ENCODE data around the gene SNX24.

The SNX24 gene

DNA sequence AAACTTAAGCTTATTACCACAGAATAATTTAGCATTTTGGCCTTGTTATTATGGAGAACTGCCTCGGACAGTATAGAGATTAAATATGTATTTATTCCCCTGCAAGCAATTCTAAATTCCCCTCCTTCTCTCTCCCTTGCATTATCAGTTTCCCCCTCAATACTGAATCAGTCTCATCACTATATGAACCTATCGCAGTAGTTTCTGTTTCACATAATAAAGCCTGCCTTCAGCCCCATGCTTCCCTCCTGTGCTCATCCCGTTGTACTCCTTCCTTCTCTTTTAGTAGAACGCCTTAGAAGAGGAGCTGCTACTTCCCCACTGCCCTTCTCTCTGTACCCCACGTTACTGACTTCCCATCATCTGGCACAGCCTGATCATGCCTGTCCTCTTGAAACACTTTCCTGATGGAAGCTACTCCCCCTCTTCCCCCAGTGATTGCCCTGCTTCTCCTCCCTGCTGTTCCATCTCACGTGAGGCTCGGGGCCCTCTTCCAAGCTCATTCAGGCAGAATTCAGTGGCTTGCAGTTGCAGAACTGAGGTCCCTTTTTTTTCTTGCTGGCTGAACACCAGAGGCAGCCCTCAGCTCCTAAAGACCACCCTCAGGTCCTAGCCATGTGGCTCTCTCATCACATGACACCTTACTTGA is 97.8 kb downstream of the SNX24 start:
- no peak for DNase-seq (ENCODE audit: low read depth, low spot score)
- Histone ChIP-seq H3K27me3 (ENCODE audit: insufficient read depth, insufficient read length) (no peaks in the 10 kb centered on the region), H3K9me3 (ENCODE audit: insufficient read depth, low read length) (no peaks in the 10 kb centered on the region), H3K4me1 (ENCODE audit: insufficient read depth, insufficient read length) (no peaks in the 10 kb centered on the region), H3K4me3 (ENCODE audit: insufficient read length, low read depth) (no peak overlapping the region), H3K36me3 (ENCODE audit: insufficient read depth, insufficient read length, low read length) (no peaks in the 10 kb centered on the region), H3K9ac (ENCODE audit: insufficient read length, low read depth) (no peak overlapping the region)
- no peak for TF ChIP-seq SUZ12 (IDR thresholded peaks at IDR 0.05; ENCODE audit: extremely low read depth, insufficient read depth, insufficient read length)
- no peak for TF ChIP-seq YY1 (IDR thresholded peaks at IDR 0.05; ENCODE audit: insufficient read depth, insufficient read length)
- no peak for TF ChIP-seq ZNF274 (IDR thresholded peaks at IDR 0.05; ENCODE audit: low read depth, low read length)

DNA sequence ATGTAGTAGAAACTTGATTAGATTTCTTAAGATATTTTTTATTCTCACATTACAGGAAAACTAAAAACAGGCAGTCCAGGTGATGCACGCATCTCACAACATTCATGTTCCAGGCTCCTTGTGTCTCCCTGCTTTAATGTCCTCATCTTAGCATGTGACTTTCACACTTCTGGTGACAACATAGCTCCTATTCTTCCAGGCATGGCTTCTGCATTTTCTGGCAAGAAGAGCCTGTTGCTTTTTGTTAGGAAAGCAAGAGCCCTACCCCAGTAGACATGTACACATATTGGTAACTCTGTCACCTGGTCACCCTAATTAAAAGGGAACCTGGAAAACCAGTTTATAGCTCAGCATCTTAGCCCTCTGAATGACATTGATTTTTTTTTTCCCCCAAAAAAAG is 98.6 kb downstream of the SNX24 start:
- Histone ChIP-seq H3K4me3 (ENCODE audit: insufficient read length, low read depth) (no peak overlapping the region), H3K27me3 (ENCODE audit: insufficient read depth, insufficient read length) (no peaks in the 10 kb centered on the region), H3K9me3 (ENCODE audit: insufficient read depth, low read length) (no peaks in the 10 kb centered on the region), H3K9ac (ENCODE audit: insufficient read length, low read depth) (no peak overlapping the region), H3K36me3 (ENCODE audit: insufficient read depth, insufficient read length, low read length) (no peaks in the 10 kb centered on the region), H3K4me1 (ENCODE audit: insufficient read depth, insufficient read length) (no peaks in the 10 kb centered on the region)
- TF ChIP-seq YY1 (IDR thresholded peaks at IDR 0.05; ENCODE audit: insufficient read depth, insufficient read length) (no peak), ZNF274 (IDR thresholded peaks at IDR 0.05; ENCODE audit: low read depth, low read length) (no peak), SUZ12 (IDR thresholded peaks at IDR 0.05; ENCODE audit: extremely low read depth, insufficient read depth, insufficient read length) (no peak)
- DNase-seq (ENCODE audit: low read depth, low spot score): no peak

GRCh38 chr5:122947372-122947771 is 102.0 kb downstream of the SNX24 start:
- Histone ChIP-seq H3K36me3 (ENCODE audit: insufficient read depth, insufficient read length, low read length) (no peaks in the 10 kb centered on the region), H3K4me1 (ENCODE audit: insufficient read depth, insufficient read length) (no peaks in the 10 kb centered on the region), H3K4me3 (ENCODE audit: insufficient read length, low read depth) (no peak overlapping the region), H3K27me3 (ENCODE audit: insufficient read depth, insufficient read length) (no peaks in the 10 kb centered on the region), H3K9ac (ENCODE audit: insufficient read length, low read depth) (no peak overlapping the region), H3K9me3 (ENCODE audit: insufficient read depth, low read length) (no peaks in the 10 kb centered on the region)
- DNase-seq (ENCODE audit: low read depth, low spot score): no peak
- TF ChIP-seq YY1 (IDR thresholded peaks at IDR 0.05; ENCODE audit: insufficient read depth, insufficient read length) (no peak), SUZ12 (IDR thresholded peaks at IDR 0.05; ENCODE audit: extremely low read depth, insufficient read depth, insufficient read length) (no peak), ZNF274 (IDR thresholded peaks at IDR 0.05; ENCODE audit: low read depth, low read length) (no peak)

DNA sequence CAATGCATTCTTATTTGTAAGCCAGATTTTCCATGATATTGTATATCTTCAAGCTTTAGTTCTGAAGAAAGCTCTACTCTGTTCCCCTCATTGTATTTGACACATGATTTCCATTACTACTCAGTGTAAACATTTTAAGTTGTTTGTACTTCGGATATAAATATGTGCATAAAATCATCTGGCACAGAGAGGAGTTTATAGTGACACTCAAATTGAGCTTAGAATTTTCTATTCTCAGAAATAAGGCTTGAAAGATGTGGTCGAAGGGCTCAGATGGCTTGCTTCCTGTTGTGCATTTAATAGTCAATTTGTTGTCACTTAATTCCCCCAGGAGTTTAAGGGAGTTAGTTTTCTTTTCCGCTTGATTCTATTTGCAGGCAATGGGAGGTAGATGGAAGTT is 102.4 kb downstream of the SNX24 start:
- DNase-seq (ENCODE audit: low read depth, low spot score): no peak
- H3K36me3 ChIP-seq (ENCODE audit: insufficient read depth, insufficient read length, low read length): no peaks in the 10 kb centered on the region
- H3K4me1 ChIP-seq (ENCODE audit: insufficient read depth, insufficient read length): no peaks in the 10 kb centered on the region
- no peaks in the 10 kb centered on the region for H3K9me3 ChIP-seq (ENCODE audit: insufficient read depth, low read length)
- TF ChIP-seq ZNF274 (IDR thresholded peaks at IDR 0.05; ENCODE audit: low read depth, low read length) (no peak), YY1 (IDR thresholded peaks at IDR 0.05; ENCODE audit: insufficient read depth, insufficient read length) (no peak), SUZ12 (IDR thresholded peaks at IDR 0.05; ENCODE audit: extremely low read depth, insufficient read depth, insufficient read length) (no peak)
- H3K27me3 ChIP-seq (ENCODE audit: insufficient read depth, insufficient read length): no peaks in the 10 kb centered on the region
- H3K4me3 ChIP-seq (ENCODE audit: insufficient read length, low read depth): no peak overlapping the region
- no peak overlapping the region for H3K9ac ChIP-seq (ENCODE audit: insufficient read length, low read depth)

DNA sequence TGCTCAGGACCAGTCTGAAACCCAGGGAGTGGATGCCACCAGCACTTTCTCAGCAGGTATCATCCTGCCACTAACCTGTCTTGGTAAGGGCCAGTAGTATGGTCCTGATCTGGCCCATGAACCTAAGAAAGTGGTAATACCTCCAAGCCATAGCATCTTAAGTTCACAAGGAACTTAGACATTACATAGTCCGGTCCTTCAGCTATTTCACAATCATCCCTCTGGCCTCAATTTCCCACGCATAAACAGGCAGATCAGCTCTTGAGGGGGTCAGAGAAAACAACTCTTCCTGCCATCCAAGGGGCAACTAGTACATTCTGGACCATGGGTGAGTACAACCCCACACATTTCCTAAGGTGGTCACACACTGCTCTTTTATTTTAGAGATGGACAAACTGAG is 102.9 kb downstream of the SNX24 start:
- Histone ChIP-seq H3K9ac (ENCODE audit: insufficient read length, low read depth) (no peak overlapping the region), H3K36me3 (ENCODE audit: insufficient read depth, insufficient read length, low read length) (no peaks in the 10 kb centered on the region)

DNA sequence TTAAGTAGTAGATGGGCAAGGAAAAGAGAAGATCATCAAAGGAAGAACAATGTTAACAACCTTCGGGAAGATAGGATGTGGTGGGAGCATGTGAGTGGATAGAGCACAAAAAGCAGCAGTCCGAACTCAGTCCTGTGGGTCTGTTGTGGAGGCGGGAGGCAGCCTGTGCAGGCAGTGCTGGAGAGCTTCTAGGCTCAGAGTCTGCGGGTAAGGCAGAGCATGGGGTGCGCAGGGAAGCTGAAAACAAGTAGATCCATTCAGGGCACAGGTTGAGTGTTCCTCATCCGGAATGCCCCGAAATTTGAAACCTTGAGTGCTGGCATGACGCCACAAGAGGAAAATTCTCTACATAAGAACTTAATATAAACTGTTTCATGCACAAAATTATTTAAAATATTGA is 106.2 kb downstream of the SNX24 start:
- no peaks in the 10 kb centered on the region for H3K27me3 ChIP-seq (ENCODE audit: insufficient read depth, insufficient read length)
- no peak overlapping the region for H3K4me3 ChIP-seq (ENCODE audit: insufficient read length, low read depth)
- H3K9me3 ChIP-seq (ENCODE audit: insufficient read depth, low read length): no peaks in the 10 kb centered on the region
- no peaks in the 10 kb centered on the region for H3K36me3 ChIP-seq (ENCODE audit: insufficient read depth, insufficient read length, low read length)
- DNase-seq (ENCODE audit: low read depth, low spot score): no peak
- TF ChIP-seq YY1 (IDR thresholded peaks at IDR 0.05; ENCODE audit: insufficient read depth, insufficient read length) (no peak), SUZ12 (IDR thresholded peaks at IDR 0.05; ENCODE audit: extremely low read depth, insufficient read depth, insufficient read length) (no peak), ZNF274 (IDR thresholded peaks at IDR 0.05; ENCODE audit: low read depth, low read length) (no peak)
- H3K4me1 ChIP-seq (ENCODE audit: insufficient read depth, insufficient read length): no peaks in the 10 kb centered on the region
- H3K9ac ChIP-seq (ENCODE audit: insufficient read length, low read depth): no peak overlapping the region

More for the DNA sequence above, 102.9 kb downstream of the SNX24 start:
- Histone ChIP-seq H3K4me1 (ENCODE audit: insufficient read depth, insufficient read length) (no peaks in the 10 kb centered on the region), H3K27me3 (ENCODE audit: insufficient read depth, insufficient read length) (no peaks in the 10 kb centered on the region), H3K9me3 (ENCODE audit: insufficient read depth, low read length) (no peaks in the 10 kb centered on the region), H3K4me3 (ENCODE audit: insufficient read length, low read depth) (no peak overlapping the region)
- DNase-seq (ENCODE audit: low read depth, low spot score): no peak
- no peak for TF ChIP-seq SUZ12 (IDR thresholded peaks at IDR 0.05; ENCODE audit: extremely low read depth, insufficient read depth, insufficient read length)
- TF ChIP-seq ZNF274 (IDR thresholded peaks at IDR 0.05; ENCODE audit: low read depth, low read length): no peak
- no peak for TF ChIP-seq YY1 (IDR thresholded peaks at IDR 0.05; ENCODE audit: insufficient read depth, insufficient read length)

DNA sequence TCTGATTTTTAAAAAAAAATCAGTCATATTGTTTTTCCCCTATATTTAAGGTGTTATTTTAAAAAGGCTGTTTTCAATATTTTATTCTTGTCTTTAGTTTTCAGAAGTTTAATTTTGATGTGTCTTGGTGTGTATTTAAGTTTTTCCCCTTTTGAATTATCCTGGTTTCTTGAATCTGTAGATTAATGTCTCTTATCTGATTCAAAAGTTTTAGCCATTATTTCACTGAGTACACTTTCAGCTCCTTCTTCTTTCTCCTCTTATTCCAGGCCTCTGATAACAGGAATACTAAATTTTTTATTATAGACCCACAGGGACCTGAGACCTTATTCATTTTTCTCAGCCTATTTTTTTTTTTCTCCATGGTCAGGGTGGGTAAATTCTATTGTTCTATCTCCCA is 109.3 kb downstream of the SNX24 start:
- TF ChIP-seq YY1 (IDR thresholded peaks at IDR 0.05; ENCODE audit: insufficient read depth, insufficient read length): no peak
- TF ChIP-seq ZNF274 (IDR thresholded peaks at IDR 0.05; ENCODE audit: low read depth, low read length): no peak
- no peak for TF ChIP-seq SUZ12 (IDR thresholded peaks at IDR 0.05; ENCODE audit: extremely low read depth, insufficient read depth, insufficient read length)
- no peaks in the 10 kb centered on the region for H3K36me3 ChIP-seq (ENCODE audit: insufficient read depth, insufficient read length, low read length)
- H3K4me3 ChIP-seq (ENCODE audit: insufficient read length, low read depth): no peak overlapping the region
- peaks cover 8% of the 10 kb centered on the region; the same call in 1 of the 2 replicates for H3K9me3 ChIP-seq (ENCODE audit: insufficient read depth, low read length)
- H3K4me1 ChIP-seq (ENCODE audit: insufficient read depth, insufficient read length): no peaks in the 10 kb centered on the region
- DNase-seq (ENCODE audit: low read depth, low spot score): no peak
- H3K9ac ChIP-seq (ENCODE audit: insufficient read length, low read depth): no peak overlapping the region
- no peaks in the 10 kb centered on the region for H3K27me3 ChIP-seq (ENCODE audit: insufficient read depth, insufficient read length)

All from NT2/D1 (cell line).